Measurements from ENCODE around the gene RORB.

RORB gene

DNA sequence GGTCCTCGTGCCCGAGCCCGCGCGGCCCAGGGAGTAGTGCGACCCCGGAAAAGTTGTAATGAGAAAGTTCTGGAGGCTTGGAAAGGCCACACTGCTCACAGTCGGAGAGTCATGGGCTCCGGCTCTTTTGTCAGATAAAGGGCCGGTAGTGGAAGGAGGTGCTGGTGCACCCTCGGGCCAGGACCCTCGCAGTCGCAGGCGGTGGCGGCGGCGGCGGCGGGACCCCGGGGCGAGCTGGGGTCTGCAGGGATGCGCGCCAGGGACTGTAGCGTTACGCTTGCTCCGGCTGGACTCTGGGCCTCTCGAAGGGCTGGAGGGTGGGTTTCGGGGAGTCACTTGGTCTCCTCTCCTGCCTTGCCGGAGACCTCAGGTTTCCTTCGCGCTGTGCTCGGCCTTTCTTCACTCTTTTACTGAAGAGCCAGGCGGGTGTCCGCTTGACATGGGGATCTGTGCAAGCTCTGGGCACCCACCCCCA lies 1.5 kb downstream of the RORB start:
- peak in 1 of 2 donors; percentile 1 for DNase-seq (ENCODE audit: low read depth in 2 of 2)
- TF ChIP-seq, protein P1, sequence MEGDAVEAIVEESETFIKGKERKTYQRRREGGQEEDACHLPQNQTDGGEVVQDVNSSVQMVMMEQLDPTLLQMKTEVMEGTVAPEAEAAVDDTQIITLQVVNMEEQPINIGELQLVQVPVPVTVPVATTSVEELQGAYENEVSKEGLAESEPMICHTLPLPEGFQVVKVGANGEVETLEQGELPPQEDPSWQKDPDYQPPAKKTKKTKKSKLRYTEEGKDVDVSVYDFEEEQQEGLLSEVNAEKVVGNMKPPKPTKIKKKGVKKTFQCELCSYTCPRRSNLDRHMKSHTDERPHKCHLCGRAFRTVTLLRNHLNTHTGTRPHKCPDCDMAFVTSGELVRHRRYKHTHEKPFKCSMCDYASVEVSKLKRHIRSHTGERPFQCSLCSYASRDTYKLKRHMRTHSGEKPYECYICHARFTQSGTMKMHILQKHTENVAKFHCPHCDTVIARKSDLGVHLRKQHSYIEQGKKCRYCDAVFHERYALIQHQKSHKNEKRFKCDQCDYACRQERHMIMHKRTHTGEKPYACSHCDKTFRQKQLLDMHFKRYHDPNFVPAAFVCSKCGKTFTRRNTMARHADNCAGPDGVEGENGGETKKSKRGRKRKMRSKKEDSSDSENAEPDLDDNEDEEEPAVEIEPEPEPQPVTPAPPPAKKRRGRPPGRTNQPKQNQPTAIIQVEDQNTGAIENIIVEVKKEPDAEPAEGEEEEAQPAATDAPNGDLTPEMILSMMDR (IDR thresholded peaks at IDR 0.05; ENCODE audit: low read depth, low read length), result no peak
- peak overlapping the region; percentile 61 for H3K4me3 ChIP-seq (replicated peaks in 1 of 2; ENCODE audit: low read depth in 2 of 2, low read length in 2 of 2)

DNA sequence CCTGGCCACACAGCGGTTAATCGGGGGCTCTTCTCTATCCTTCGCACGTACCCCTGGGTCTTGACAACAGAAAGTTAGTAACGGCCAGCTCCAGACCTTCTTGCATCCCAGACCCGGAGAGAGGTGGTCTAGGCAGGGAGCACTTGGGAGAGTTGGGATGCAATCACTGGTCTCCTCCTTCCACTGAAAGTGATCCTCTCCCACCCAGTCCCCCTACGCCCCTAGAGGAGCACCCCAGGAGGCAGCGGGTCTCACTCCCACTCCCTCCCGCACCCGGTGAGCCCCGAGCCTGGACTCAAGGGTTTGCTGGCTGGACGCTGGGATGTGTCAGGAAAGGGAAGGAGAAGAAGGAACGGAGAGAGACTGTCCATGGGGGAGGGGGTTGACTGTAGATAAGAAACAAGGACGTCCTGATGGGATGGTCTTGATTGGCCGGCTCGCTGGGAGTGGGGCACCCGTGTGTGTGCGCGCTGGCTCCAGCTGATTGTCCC lies 2.0 kb downstream of the RORB start:
- H3K4me3 ChIP-seq (replicated peaks in 1 of 2; ENCODE audit: low read depth in 2 of 2, low read length in 2 of 2), result peak overlapping the region in 1 of 2 donors; percentile 61
- TF ChIP-seq, protein P1 (IDR thresholded peaks at IDR 0.05; ENCODE audit: low read depth, low read length), result no peak
- DNase-seq (ENCODE audit: low read depth in 2 of 2), result peak in 1 of 2 donors; percentile 17

DNA sequence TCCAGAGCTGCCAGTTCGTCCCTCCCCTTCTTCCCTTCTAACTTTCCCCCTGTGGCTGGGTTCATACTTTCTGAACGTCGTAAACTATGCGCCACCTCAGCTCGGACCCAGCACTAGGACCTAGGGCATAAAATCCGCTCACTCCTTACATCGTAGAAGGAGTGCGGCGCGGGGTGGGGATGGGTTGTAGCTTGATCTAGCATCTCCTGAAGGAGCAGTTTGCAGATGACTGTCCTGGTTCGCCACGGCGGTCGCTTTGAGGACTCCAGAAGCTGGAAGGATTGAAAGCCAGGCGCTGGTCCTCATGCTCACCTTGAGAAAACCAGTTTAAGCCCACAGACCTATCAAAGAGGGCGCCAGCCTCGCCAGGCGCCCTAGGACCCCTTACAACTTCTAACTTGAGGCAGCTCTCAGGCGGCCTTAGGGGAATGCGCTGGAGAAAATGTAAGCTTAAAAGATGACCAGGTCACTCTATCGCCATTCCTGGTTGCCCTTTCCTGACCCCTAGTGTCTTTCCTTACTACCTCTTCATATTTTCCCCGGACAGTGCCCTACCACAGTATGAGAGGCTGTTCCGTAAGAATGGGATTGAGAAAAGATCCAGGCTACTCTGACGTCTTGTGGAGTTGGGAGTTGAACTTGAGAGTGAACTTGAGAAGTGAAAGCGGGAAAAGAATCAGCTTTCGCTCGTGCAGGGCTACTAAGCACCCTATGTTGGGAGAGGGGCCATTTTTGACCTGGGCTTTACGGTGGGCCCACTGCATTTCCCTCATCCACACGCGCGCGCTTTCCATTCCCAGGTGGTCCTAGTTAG lies 2.8 kb downstream of the RORB start:
- peak in 1 of 2 donors; percentile 5 for DNase-seq (ENCODE audit: low read depth in 2 of 2)
- H3K4me3 ChIP-seq (replicated peaks in 1 of 2; ENCODE audit: low read depth in 2 of 2, low read length in 2 of 2), result peak overlapping the region in 1 of 2 donors; percentile 61
- TF ChIP-seq, protein P1 (IDR thresholded peaks at IDR 0.05; ENCODE audit: low read depth, low read length), result no peak

DNA sequence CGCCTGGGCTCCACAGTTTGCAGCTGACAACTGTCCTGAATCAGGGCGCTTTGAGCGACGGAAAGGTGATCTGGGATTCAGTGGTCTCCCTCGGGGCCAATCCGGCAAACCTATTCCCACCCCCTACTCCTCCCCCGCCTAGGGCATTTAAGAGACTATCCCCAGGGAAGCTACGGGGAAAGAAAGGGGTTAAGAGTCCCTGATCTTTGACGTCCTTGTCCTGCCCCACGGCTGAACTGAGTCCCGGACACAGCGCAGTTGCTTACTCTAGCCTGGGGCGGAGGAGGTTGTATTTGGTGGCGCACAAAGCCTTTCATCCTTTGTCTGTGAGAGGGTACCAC lies 3.4 kb downstream of the RORB start:
- TF ChIP-seq, protein P1 (IDR thresholded peaks at IDR 0.05; ENCODE audit: low read depth, low read length), result no peak
- no peak for DNase-seq (ENCODE audit: low read depth in 2 of 2)
- peak overlapping the region in 1 of 2 donors; percentile 61 for H3K4me3 ChIP-seq (replicated peaks in 1 of 2; ENCODE audit: low read depth in 2 of 2, low read length in 2 of 2)

DNA sequence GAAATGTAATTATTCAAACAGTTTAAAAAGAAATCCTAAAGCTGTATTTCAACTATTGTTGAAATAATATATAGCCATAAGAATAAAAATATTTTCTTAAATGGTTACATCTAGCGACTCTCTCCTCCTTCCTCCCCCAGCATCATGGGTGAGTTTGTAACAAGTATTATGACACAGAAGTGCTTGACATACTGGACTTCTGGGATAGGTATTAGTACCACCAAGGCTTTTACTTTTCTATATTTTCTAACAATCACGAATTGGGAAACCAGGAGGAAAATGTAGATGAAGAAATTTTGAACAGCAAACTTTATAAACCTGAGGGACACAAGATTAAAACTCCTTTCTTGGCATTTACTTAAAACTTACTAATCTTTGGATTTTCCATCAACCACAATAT lies 4.4 kb downstream of the RORB start:
- no peak for DNase-seq (ENCODE audit: low read depth in 2 of 2)
- TF ChIP-seq, protein P1 (IDR thresholded peaks at IDR 0.05; ENCODE audit: low read depth, low read length), result no peak
- H3K4me3 ChIP-seq (replicated peaks in 1 of 2; ENCODE audit: low read depth in 2 of 2, low read length in 2 of 2), result no peak overlapping the region

GRCh38 chr9:74503219-74503618 lies 6.1 kb downstream of the RORB start:
- no peak overlapping the region for H3K4me3 ChIP-seq (replicated peaks in 1 of 2; ENCODE audit: low read depth in 2 of 2, low read length in 2 of 2)
- TF ChIP-seq, protein P1 (IDR thresholded peaks at IDR 0.05; ENCODE audit: low read depth, low read length), result no peak
- no peak for DNase-seq (ENCODE audit: low read depth in 2 of 2)

All from cardiac fibroblast (primary cell).